ENCODE measurements around the gene CFAP68.
A peak's percentile ranks its signal among the peaks of the same experiment; 100 is the strongest.

The CFAP68 gene

GRCh38 chr11:111878849-111879636, at the start of gene CFAP68, which contains the start of gene FDXACB1:
CFAP68 (plus strand) TSS chr11:111879541; CDS start chr11:111879561, 20 bp downstream.
FDXACB1 (minus strand) TSS chr11:111879165; CDS start chr11:111879132, 33 bp downstream.
- peak; percentile 97 for DNase-seq (ENCODE audit: low read depth)

GRCh38 chr11:111833524-111833923, 45.8 kb upstream of the CFAP68 start:
- DNase-seq (ENCODE audit: low read depth): peak; percentile 31

- peak; percentile 42 for DNase-seq (ENCODE audit: low read depth)
These were observed 44.7 kb upstream of the CFAP68 start for GRCh38 chr11:111834432-111835163.

- no peak for DNase-seq (ENCODE audit: low read depth)
These were observed 43.7 kb upstream of the CFAP68 start for GRCh38 chr11:111835665-111836064.

- DNase-seq (ENCODE audit: low read depth): no peak
These were observed 43.2 kb upstream of the CFAP68 start for GRCh38 chr11:111836162-111836561.

GRCh38 chr11:111836721-111837120, 42.6 kb upstream of the CFAP68 start:
- DNase-seq (ENCODE audit: low read depth): peak; percentile 29

- DNase-seq (ENCODE audit: low read depth): no peak
These were observed 41.9 kb upstream of the CFAP68 start for GRCh38 chr11:111837366-111837891.

- no peak for DNase-seq (ENCODE audit: low read depth)
These were observed 41.3 kb upstream of the CFAP68 start for GRCh38 chr11:111838054-111838453.

- DNase-seq (ENCODE audit: low read depth): peak; percentile 35
These were observed 39.2 kb upstream of the CFAP68 start for GRCh38 chr11:111840143-111840542.

- DNase-seq (ENCODE audit: low read depth): peak; percentile 92
These were observed 37.8 kb upstream of the CFAP68 start for GRCh38 chr11:111841370-111842053.

- DNase-seq (ENCODE audit: low read depth): no peak
These were observed 35.7 kb upstream of the CFAP68 start for GRCh38 chr11:111843661-111844060.

GRCh38 chr11:111845276-111846028, 33.9 kb upstream of the CFAP68 start:
- no peak for DNase-seq (ENCODE audit: low read depth)

- peak; percentile 39 for DNase-seq (ENCODE audit: low read depth)
These were observed 33.3 kb upstream of the CFAP68 start for GRCh38 chr11:111846063-111846462.

- peak; percentile 82 for DNase-seq (ENCODE audit: low read depth)
These were observed 32.7 kb upstream of the CFAP68 start for GRCh38 chr11:111846636-111847035.

- DNase-seq (ENCODE audit: low read depth): no peak
These were observed 29.7 kb upstream of the CFAP68 start for GRCh38 chr11:111849631-111850030.

- DNase-seq (ENCODE audit: low read depth): no peak
These were observed 28.3 kb upstream of the CFAP68 start for GRCh38 chr11:111851067-111851466.

- peak; percentile 38 for DNase-seq (ENCODE audit: low read depth)
These were observed 27.7 kb upstream of the CFAP68 start for GRCh38 chr11:111851636-111852035.

GRCh38 chr11:111852103-111852502, 27.2 kb upstream of the CFAP68 start:
- no peak for DNase-seq (ENCODE audit: low read depth)

GRCh38 chr11:111855506-111855905, 23.8 kb upstream of the CFAP68 start:
- DNase-seq (ENCODE audit: low read depth): no peak

- no peak for DNase-seq (ENCODE audit: low read depth)
These were observed 19.1 kb upstream of the CFAP68 start for GRCh38 chr11:111860257-111860656.

GRCh38 chr11:111870113-111870512, 9.2 kb upstream of the CFAP68 start:
- DNase-seq (ENCODE audit: low read depth): no peak

- no peak for DNase-seq (ENCODE audit: low read depth)
These were observed 8.8 kb upstream of the CFAP68 start for GRCh38 chr11:111870522-111870885.
